Mesodermal cell (in vitro differentiated cells): Measurements from ENCODE around the gene MUC5B.
"Not testable (repeated sequence)": the region's sequence is repeated elsewhere in the genome, so short reads cannot be mapped to it uniquely, and the experiment has no call there.

ENCODE experiments used
- H3K27ac ChIP-seq: 2 replicates; pipeline ENCODE4 v1.7.0; 2013; ENCODE audit warnings: mild to moderate bottlenecking, low read depth, low read length, moderate library complexity; ENCODE audit not compliant: severe bottlenecking
- H3K36me3 ChIP-seq: 2 replicates; pipeline ENCODE4 v1.7.1; 2013; ENCODE audit warnings: mild to moderate bottlenecking, low read length, moderate library complexity; ENCODE audit not compliant: control insufficient read depth, insufficient read depth
- H3K4me1 ChIP-seq: one replicate; pipeline ENCODE4 v1.7.1; 2013; ENCODE audit warnings: mild to moderate bottlenecking, low read length; ENCODE audit not compliant: insufficient read depth, control insufficient read depth, poor library complexity, severe bottlenecking
- H3K4me3 ChIP-seq: 2 replicates; pipeline ENCODE4 v1.7.0; 2013; ENCODE audit warnings: low read length, control low read depth, mild to moderate bottlenecking; ENCODE audit not compliant: insufficient read depth, poor library complexity, severe bottlenecking; ENCODE audit errors: extremely low read depth
- H3K9me3 ChIP-seq: 2 replicates; pipeline ENCODE4 v1.7.1; 2013; ENCODE audit warnings: mild to moderate bottlenecking, low read length, moderate library complexity; ENCODE audit not compliant: control insufficient read depth
- WGBS, 2 experiments: methylation state at CpG; one replicate each; pipeline ENCODE4 v1.1.5; 2013; ENCODE audit warnings: missing lambda C conversion rate in 2 of 2; ENCODE audit not compliant: insufficient coverage in 2 of 2; 5-methylcytosine and 5-hydroxymethylcytosine counted together

Gene MUC5B

DNA sequence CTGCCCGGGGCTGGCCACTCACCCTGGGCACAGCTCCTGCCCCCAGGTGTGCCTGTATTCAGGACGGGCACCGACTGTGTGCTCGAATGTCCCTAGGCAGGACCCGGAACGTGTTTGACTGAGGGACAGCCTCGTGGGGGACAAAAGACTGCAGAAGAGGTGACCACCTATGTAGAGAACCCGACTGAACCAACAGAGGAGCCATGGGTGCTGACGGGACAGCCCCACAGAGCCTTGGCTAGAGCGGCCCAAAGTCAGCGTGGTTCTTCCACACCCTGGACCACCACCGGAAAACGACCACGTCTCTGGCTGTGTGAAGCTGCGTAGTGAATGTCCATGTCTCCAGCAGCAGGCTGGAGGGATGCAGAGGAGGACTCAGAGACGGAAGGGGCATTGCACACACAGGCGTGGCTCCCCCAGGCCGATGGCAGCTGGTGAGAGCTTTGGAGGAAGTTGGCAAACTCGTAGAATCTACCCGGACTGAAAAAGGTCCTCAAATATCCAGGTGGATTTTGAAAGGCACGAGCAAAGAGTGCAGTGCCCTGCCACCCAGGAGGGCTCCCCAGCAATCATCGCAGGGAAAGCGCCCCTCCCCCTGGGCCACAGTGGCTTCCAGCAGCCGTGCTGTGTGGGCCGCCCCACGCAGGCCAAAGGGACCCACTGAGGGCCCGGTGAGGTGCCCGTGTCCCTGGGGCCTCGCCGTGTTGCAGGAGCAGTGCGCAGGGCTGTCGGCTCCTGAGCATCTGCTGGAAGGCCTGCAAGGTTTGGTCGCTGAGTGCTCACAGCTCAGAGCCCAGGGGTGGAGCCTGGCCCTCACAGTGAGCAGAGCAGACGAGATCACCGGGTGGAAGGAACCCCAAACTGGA, 17.5 kb upstream of the MUC5B start:
- Histone ChIP-seq H3K4me3 (no peak overlapping the region), H3K4me1 (no peaks in the 10 kb centered on the region)
- 86% methylated on average over 32 to 34 of the region's 35 CpGs for WGBS, 2 experiments

DNA sequence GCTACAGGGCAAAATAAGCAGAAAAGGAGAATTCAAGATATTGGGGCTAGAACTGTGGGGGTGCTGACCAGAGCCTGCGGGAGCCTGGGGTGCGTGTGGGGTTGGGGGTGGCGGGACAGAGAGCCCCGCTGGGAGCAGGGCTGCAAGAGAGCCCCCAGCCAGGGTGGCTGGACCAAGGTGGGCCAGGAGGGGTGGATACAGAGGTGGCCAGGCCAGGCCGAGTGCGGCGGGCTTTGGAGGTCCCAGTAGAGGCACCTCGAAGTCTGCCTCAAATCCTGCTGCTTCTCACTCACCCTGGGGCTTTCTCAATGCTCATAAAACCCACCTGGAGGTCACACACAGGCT, 16.9 kb upstream of the MUC5B start:
- no peaks in the 10 kb centered on the region for H3K36me3 ChIP-seq
- 82 to 90% methylated on average over 4 to 8 of the region's 8 CpGs for WGBS, 2 experiments

More for the DNA sequence above, 17.5 kb upstream of the MUC5B start:
- Histone ChIP-seq H3K36me3 (no peaks in the 10 kb centered on the region), H3K9me3 (peaks cover 2% of the 10 kb centered on the region), H3K27ac (no peak overlapping the region)

DNA sequence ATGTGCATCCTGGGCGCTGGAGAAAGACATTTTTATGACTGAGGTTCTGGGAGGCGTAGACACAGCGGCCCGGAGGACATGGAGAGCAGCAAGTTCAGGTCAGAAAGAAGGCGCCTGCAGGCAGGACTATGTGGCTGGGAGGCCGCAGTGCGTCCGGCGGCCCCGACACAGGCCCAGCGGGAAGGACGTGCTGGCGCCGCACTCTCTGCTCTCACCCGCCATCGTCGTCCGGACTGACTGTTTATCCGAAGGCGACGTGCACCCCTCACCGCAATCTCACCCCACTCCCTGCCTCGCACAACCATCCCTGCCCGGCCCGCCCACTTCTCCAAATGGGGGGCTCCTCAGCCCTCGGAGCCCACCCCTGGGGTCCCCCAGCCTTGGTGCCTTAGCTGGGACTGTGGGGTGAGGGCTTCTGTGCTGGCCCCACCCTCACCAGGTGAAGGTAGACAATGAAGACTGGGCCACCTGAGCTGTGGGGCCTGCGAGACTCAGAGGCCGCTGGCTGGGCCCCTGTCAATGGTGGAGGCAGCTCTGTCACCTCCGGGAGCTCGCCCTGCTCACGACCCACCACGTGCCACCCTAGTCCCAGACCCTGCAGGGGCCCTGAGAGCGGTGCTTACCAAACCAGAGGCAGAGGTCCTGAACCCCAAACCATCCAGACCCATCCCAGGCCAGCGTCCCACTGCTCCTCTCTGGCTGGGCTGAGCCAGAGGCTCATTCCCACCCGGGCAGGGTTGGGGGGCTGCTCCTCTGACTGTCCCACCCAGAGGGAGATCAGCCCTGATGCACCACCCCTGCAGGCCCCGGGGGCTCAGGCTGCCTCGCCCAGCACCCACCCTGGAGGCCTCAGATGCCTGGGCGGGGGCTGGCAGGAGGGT, 16.2 kb upstream of the MUC5B start:
- WGBS, 2 experiments: 88 to 92% methylated on average over 32 to 34 of the region's 38 CpGs
- H3K36me3 ChIP-seq: no peaks in the 10 kb centered on the region
- no peak overlapping the region for H3K27ac ChIP-seq
- H3K4me3 ChIP-seq: no peak overlapping the region
- H3K4me1 ChIP-seq: no peaks in the 10 kb centered on the region
- peaks cover 9% of the 10 kb centered on the region for H3K9me3 ChIP-seq

More for the DNA sequence above, 16.9 kb upstream of the MUC5B start:
- Histone ChIP-seq H3K9me3 (peaks cover 7% of the 10 kb centered on the region), H3K4me1 (no peaks in the 10 kb centered on the region), H3K27ac (no peak overlapping the region), H3K4me3 (no peak overlapping the region)

GRCh38 chr11:1207401-1208143, 15.3 kb upstream of the MUC5B start:
- Histone ChIP-seq H3K4me3 (no peak overlapping the region), H3K36me3 (no peaks in the 10 kb centered on the region), H3K9me3 (peaks cover 9% of the 10 kb centered on the region), H3K4me1 (no peaks in the 10 kb centered on the region), H3K27ac (no peak overlapping the region)
- 90 to 93% methylated on average over 29 to 34 of the region's 34 CpGs for WGBS, 2 experiments

GRCh38 chr11:1208144-1208393, 14.8 kb upstream of the MUC5B start:
- 94 to 95% methylated on average over 6 of the region's 6 CpGs for WGBS, 2 experiments
- Histone ChIP-seq H3K27ac (no peak overlapping the region), H3K4me3 (no peak overlapping the region), H3K36me3 (no peaks in the 10 kb centered on the region), H3K9me3 (peaks cover 9% of the 10 kb centered on the region), H3K4me1 (no peaks in the 10 kb centered on the region)

DNA sequence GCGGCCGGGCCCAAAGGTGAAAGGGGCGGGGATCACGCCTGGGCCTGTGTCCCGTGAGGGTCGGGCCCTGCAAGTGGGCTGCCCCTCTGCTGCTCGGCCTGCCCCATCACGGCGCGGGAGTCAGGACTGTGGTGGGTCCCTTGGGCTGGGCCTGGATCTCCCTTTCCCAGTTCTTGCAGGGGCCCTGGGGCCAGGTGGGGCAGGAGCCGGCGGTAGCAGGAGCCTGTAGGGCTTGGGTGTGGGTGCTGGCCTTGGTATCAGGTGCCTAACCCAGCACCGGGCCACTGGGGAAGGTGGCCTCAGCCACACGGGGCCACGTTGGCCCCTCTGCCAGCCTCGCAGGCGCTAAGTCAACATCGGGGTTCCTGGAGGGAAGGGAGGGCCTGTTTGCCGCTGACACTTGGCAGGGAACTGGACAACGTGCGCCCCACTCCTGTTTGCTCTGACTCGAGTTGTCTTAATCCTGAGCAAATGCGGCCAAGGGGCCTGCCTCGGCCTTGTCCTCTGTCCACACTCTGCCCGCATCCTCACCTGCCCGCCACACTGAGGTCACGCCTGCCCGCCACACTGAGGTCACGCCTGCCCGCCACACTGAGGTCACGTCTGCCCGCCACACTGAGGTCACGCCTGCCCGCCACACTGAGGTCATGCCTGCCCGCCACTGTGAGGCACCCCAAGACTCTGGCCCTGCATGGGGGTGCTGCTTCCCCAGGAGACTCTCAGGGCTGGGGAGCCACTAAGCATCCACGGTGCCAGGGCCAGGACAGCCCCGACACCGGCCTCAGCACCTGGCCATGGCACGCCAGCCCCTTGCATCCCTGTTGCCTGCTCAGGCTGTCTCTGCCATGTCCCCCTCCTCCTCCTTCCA, 14.2 kb upstream of the MUC5B start:
- H3K4me3 ChIP-seq: no peak overlapping the region
- H3K36me3 ChIP-seq: no peaks in the 10 kb centered on the region

GRCh38 chr11:1209371-1210057, 13.4 kb upstream of the MUC5B start:
- peaks cover 9% of the 10 kb centered on the region for H3K9me3 ChIP-seq
- WGBS, 2 experiments: 86% methylated on average over 17 of the region's 17 CpGs
- H3K4me1 ChIP-seq: no peaks in the 10 kb centered on the region
- H3K4me3 ChIP-seq: no peak overlapping the region
- H3K27ac ChIP-seq: no peak overlapping the region
- H3K36me3 ChIP-seq: no peaks in the 10 kb centered on the region

More for the DNA sequence above, 14.2 kb upstream of the MUC5B start:
- H3K27ac ChIP-seq: no peak overlapping the region
- H3K9me3 ChIP-seq: peaks cover 9% of the 10 kb centered on the region
- H3K4me1 ChIP-seq: no peaks in the 10 kb centered on the region
- 94 to 96% methylated on average over 32 to 39 of the region's 39 CpGs for WGBS, 2 experiments

GRCh38 chr11:1211838-1212237, 11.0 kb upstream of the MUC5B start:
- 75 to 83% methylated on average over 2 of the region's 2 CpGs for WGBS, 2 experiments
- H3K36me3 ChIP-seq: no peaks in the 10 kb centered on the region
- H3K4me1 ChIP-seq: no peaks in the 10 kb centered on the region
- peaks cover 9% of the 10 kb centered on the region for H3K9me3 ChIP-seq
- H3K4me3 ChIP-seq: no peak overlapping the region
- no peak overlapping the region for H3K27ac ChIP-seq

DNA sequence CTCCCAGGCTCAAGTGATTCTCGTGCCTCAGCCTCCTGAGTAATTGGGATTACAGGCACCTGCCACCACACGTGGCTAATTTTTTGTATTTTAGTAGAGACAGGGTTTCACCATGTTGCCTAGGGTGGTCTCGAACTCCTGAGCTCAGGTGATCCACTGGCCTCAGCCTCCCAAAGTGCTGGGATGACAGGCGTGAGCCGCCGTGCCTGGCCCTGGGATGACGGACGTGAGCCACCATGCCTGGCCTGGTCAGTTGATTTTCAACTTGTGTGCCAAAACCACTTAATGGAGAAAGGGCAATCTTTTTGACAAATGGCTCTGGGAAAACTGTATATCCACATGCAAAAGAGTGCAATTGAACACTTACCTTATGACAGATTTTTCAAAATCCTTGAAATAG, 7.0 kb upstream of the MUC5B start:
- H3K4me3 ChIP-seq, H3K36me3 ChIP-seq, H3K4me1 ChIP-seq, H3K27ac ChIP-seq, H3K9me3 ChIP-seq: not testable (repeated sequence)
- WGBS, 2 experiments: 79 to 87% methylated on average over 7 of the region's 8 CpGs
